ENCODE measurements around the gene ASAP2.

ASAP2 gene

GRCh38 chr2:9184361-9184760, 22.3 kb upstream of the ASAP2 start:
- H3K9me3 ChIP-seq (ENCODE audit: control insufficient read depth, low read length) = no peaks in the 10 kb centered on the region
- DNase-seq = no peak
- no peaks in the 10 kb centered on the region for H3K27me3 ChIP-seq (replicated peaks; ENCODE audit: control insufficient read depth, insufficient read depth, low read length, poor library complexity, severe bottlenecking)
- no peaks in the 10 kb centered on the region for H3K36me3 ChIP-seq (ENCODE audit: control insufficient read depth, insufficient read depth, low read length)
- no peaks in the 10 kb centered on the region for H3K4me1 ChIP-seq (ENCODE audit: control insufficient read depth, insufficient read depth, low read length, poor library complexity, severe bottlenecking)
- H3K4me3 ChIP-seq (ENCODE audit: insufficient read depth, low read depth, low read length, poor library complexity, severe bottlenecking) = no peak overlapping the region
- no peak overlapping the region for H3K27ac ChIP-seq (ENCODE audit: insufficient read depth, low read length, poor library complexity, severe bottlenecking)

GRCh38 chr2:9187620-9188214, 18.9 kb upstream of the ASAP2 start:
- no peaks in the 10 kb centered on the region for H3K36me3 ChIP-seq (ENCODE audit: control insufficient read depth, insufficient read depth, low read length)
- no peaks in the 10 kb centered on the region for H3K9me3 ChIP-seq (ENCODE audit: control insufficient read depth, low read length)
- no peaks in the 10 kb centered on the region for H3K27me3 ChIP-seq (replicated peaks; ENCODE audit: control insufficient read depth, insufficient read depth, low read length, poor library complexity, severe bottlenecking)
- H3K27ac ChIP-seq (ENCODE audit: insufficient read depth, low read length, poor library complexity, severe bottlenecking) = no peak overlapping the region
- H3K4me1 ChIP-seq (ENCODE audit: control insufficient read depth, insufficient read depth, low read length, poor library complexity, severe bottlenecking) = no peaks in the 10 kb centered on the region
- no peak for DNase-seq
- H3K4me3 ChIP-seq (ENCODE audit: insufficient read depth, low read depth, low read length, poor library complexity, severe bottlenecking) = no peak overlapping the region

GRCh38 chr2:9188823-9189222, 17.8 kb upstream of the ASAP2 start:
- H3K4me1 ChIP-seq (ENCODE audit: control insufficient read depth, insufficient read depth, low read length, poor library complexity, severe bottlenecking) = no peaks in the 10 kb centered on the region
- H3K27ac ChIP-seq (ENCODE audit: insufficient read depth, low read length, poor library complexity, severe bottlenecking) = no peak overlapping the region
- H3K9me3 ChIP-seq (ENCODE audit: control insufficient read depth, low read length) = no peaks in the 10 kb centered on the region
- no peak for DNase-seq
- H3K36me3 ChIP-seq (ENCODE audit: control insufficient read depth, insufficient read depth, low read length) = no peaks in the 10 kb centered on the region
- H3K4me3 ChIP-seq (ENCODE audit: insufficient read depth, low read depth, low read length, poor library complexity, severe bottlenecking) = no peak overlapping the region
- H3K27me3 ChIP-seq (replicated peaks; ENCODE audit: control insufficient read depth, insufficient read depth, low read length, poor library complexity, severe bottlenecking) = no peaks in the 10 kb centered on the region

DNA sequence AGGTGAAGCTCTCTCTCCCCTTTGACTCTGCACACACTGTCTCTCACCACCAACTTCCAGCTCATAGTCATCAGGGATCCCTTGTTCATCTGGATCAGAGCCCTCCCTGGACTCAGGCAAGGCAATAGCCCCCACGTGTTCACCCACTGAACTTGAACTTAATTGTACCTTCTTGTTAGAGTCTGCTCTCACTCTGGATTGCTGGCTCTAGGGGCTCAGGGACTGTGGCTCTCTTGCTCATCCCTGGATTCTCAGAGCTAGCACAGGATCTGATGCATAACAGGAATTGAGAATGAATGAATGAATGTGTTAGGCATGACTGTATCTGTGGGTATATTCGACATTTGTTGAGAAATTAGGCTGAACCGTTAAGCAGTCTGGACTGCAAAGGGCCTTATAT, 16.7 kb upstream of the ASAP2 start:
- H3K4me1 ChIP-seq (ENCODE audit: control insufficient read depth, insufficient read depth, low read length, poor library complexity, severe bottlenecking) = no peaks in the 10 kb centered on the region
- no peaks in the 10 kb centered on the region for H3K27me3 ChIP-seq (replicated peaks; ENCODE audit: control insufficient read depth, insufficient read depth, low read length, poor library complexity, severe bottlenecking)
- H3K9me3 ChIP-seq (ENCODE audit: control insufficient read depth, low read length) = no peaks in the 10 kb centered on the region
- H3K4me3 ChIP-seq (ENCODE audit: insufficient read depth, low read depth, low read length, poor library complexity, severe bottlenecking) = no peak overlapping the region
- no peak for DNase-seq
- no peak overlapping the region for H3K27ac ChIP-seq (ENCODE audit: insufficient read depth, low read length, poor library complexity, severe bottlenecking)
- H3K36me3 ChIP-seq (ENCODE audit: control insufficient read depth, insufficient read depth, low read length) = no peaks in the 10 kb centered on the region

GRCh38 chr2:9191041-9191481, 15.6 kb upstream of the ASAP2 start:
- no peak overlapping the region for H3K27ac ChIP-seq (ENCODE audit: insufficient read depth, low read length, poor library complexity, severe bottlenecking)
- no peaks in the 10 kb centered on the region for H3K27me3 ChIP-seq (replicated peaks; ENCODE audit: control insufficient read depth, insufficient read depth, low read length, poor library complexity, severe bottlenecking)
- no peak for DNase-seq
- H3K4me3 ChIP-seq (ENCODE audit: insufficient read depth, low read depth, low read length, poor library complexity, severe bottlenecking) = no peak overlapping the region
- no peaks in the 10 kb centered on the region for H3K9me3 ChIP-seq (ENCODE audit: control insufficient read depth, low read length)
- H3K36me3 ChIP-seq (ENCODE audit: control insufficient read depth, insufficient read depth, low read length) = no peaks in the 10 kb centered on the region
- no peaks in the 10 kb centered on the region for H3K4me1 ChIP-seq (ENCODE audit: control insufficient read depth, insufficient read depth, low read length, poor library complexity, severe bottlenecking)

DNA sequence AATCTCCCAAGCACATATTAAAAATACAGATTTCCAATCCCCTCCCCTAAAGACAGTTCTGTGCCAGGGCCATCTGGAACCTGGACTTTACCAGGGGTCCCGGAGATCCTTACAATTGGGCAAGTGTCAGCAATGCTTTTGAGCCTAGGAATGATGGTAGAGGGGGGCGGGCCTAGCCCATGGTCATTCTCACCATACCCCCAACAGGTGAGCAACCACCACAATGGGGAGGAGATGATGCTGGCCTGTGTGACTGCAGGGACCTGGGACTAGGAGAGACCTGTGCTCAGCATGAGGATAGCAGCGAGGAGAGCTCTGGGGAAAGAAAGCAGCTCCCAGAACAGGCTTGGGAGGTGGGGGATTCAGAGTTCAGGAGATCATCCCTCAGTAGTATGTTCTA, 13.9 kb upstream of the ASAP2 start:
- Histone ChIP-seq H3K4me3 (ENCODE audit: insufficient read depth, low read depth, low read length, poor library complexity, severe bottlenecking) (no peak overlapping the region), H3K9me3 (ENCODE audit: control insufficient read depth, low read length) (no peaks in the 10 kb centered on the region), H3K27ac (ENCODE audit: insufficient read depth, low read length, poor library complexity, severe bottlenecking) (no peak overlapping the region), H3K36me3 (ENCODE audit: control insufficient read depth, insufficient read depth, low read length) (no peaks in the 10 kb centered on the region), H3K4me1 (ENCODE audit: control insufficient read depth, insufficient read depth, low read length, poor library complexity, severe bottlenecking) (no peaks in the 10 kb centered on the region), H3K27me3 (replicated peaks; ENCODE audit: control insufficient read depth, insufficient read depth, low read length, poor library complexity, severe bottlenecking) (no peaks in the 10 kb centered on the region)
- DNase-seq = no peak

DNA sequence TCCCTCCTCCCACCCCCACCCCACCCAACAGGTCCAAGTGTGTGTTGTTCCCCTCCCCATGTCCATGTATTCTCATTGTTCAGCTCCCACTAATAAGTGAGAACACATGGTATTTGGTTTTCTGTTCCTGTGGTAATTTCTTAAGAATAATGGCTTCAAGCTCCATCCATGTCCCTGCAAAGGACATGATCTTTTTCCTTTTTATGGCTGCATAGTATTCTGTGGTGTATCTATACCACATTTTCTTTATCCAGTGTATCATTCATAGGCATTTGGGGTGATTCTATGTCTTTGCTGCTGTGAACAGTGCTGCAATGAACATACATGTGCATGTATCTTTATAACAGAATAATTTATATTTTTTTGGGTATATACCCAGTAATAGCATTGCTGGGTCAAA, 12.3 kb upstream of the ASAP2 start:
- DNase-seq = no peak
- H3K27me3 ChIP-seq (replicated peaks; ENCODE audit: control insufficient read depth, insufficient read depth, low read length, poor library complexity, severe bottlenecking) = no peaks in the 10 kb centered on the region
- H3K36me3 ChIP-seq (ENCODE audit: control insufficient read depth, insufficient read depth, low read length) = no peaks in the 10 kb centered on the region
- no peak overlapping the region for H3K4me3 ChIP-seq (ENCODE audit: insufficient read depth, low read depth, low read length, poor library complexity, severe bottlenecking)
- H3K9me3 ChIP-seq (ENCODE audit: control insufficient read depth, low read length) = no peaks in the 10 kb centered on the region
- no peaks in the 10 kb centered on the region for H3K4me1 ChIP-seq (ENCODE audit: control insufficient read depth, insufficient read depth, low read length, poor library complexity, severe bottlenecking)
- no peak overlapping the region for H3K27ac ChIP-seq (ENCODE audit: insufficient read depth, low read length, poor library complexity, severe bottlenecking)

DNA sequence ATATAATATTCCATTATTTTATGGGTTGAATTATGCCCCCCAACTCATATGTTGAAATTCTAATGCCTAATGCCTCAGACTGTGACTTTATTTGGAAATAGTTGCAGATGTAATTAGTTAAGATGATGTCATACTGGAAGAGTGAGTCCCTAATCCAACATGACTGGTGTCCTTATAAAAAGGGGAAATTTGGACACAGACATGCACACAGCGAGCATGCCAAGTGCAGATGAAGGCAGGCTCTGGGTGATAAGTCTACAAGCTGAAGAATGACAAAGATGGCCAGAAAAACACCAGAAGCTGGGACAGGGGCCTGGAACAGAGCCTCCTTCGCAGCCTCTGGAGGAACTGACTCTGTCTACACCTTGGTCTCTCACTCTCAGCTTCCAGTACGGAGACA, 10.0 kb upstream of the ASAP2 start:
- no peak for DNase-seq
- Histone ChIP-seq H3K9me3 (ENCODE audit: control insufficient read depth, low read length) (no peaks in the 10 kb centered on the region), H3K27me3 (replicated peaks; ENCODE audit: control insufficient read depth, insufficient read depth, low read length, poor library complexity, severe bottlenecking) (no peaks in the 10 kb centered on the region), H3K4me1 (ENCODE audit: control insufficient read depth, insufficient read depth, low read length, poor library complexity, severe bottlenecking) (no peaks in the 10 kb centered on the region), H3K27ac (ENCODE audit: insufficient read depth, low read length, poor library complexity, severe bottlenecking) (no peak overlapping the region), H3K36me3 (ENCODE audit: control insufficient read depth, insufficient read depth, low read length) (no peaks in the 10 kb centered on the region), H3K4me3 (ENCODE audit: insufficient read depth, low read depth, low read length, poor library complexity, severe bottlenecking) (no peak overlapping the region)

DNA sequence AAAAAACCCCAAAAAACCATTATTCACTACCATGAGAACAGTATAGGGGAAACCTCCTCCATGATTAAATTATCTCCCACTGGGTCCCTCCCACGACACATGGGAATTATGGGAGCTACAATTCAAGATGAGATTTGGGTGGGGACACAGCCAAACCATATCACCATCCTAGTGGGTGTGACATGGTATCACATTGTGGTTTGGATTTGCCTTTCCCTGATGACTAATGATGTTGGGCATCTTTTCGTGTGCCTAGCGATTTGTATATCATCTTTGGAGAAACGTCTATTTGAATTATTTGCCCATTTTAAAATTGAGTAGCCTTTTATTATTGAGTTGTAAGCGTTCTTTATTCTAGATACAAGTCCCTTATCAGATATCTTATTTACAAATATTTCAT, 8.7 kb upstream of the ASAP2 start:
- no peak for DNase-seq
- Histone ChIP-seq H3K27me3 (replicated peaks; ENCODE audit: control insufficient read depth, insufficient read depth, low read length, poor library complexity, severe bottlenecking) (no peaks in the 10 kb centered on the region), H3K27ac (ENCODE audit: insufficient read depth, low read length, poor library complexity, severe bottlenecking) (no peak overlapping the region), H3K9me3 (ENCODE audit: control insufficient read depth, low read length) (no peaks in the 10 kb centered on the region), H3K4me3 (ENCODE audit: insufficient read depth, low read depth, low read length, poor library complexity, severe bottlenecking) (no peak overlapping the region), H3K36me3 (ENCODE audit: control insufficient read depth, insufficient read depth, low read length) (no peaks in the 10 kb centered on the region), H3K4me1 (ENCODE audit: control insufficient read depth, insufficient read depth, low read length, poor library complexity, severe bottlenecking) (no peaks in the 10 kb centered on the region)

DNA sequence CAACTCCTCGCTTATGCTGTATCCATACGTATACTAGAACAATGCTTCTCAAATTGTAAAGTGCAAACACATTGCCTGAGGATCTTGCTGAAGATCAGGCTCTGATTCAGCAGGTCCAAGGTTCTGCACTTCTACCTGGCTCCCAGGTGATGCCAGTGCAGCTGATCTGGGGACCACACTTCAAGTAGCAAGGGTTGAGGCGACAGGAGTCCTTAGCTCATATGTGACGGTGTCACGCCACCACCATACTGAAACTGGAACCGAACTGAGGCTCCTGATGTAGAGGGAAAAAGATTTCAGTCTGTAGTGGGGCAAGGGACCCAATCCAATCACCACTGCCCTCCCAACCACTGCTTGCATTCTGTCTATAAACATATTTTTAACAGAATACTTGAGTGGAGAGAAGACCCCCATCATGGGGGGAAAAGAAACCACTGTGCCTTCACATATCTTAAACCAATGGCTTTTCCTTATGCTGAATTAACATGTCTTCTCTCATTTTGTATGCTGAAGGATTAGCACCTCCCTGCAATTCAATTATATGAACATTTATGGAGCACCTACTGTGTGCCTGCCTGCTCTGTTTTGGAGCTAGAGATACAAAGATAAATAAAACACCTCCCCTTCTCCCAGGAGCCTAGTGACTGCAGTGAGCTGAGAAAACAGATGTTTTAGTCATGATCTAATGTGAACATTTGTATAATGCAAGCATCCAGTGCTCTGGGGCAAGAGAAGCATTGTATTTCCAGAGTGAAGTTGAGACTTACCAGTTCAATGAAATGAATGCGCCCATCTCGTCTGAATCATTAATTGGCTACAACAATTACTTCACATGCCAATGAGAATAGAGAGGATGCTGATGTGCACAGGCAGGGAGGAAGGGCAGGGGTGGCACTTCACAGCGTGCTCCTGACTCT, 6.6 kb upstream of the ASAP2 start:
- H3K4me1 ChIP-seq (ENCODE audit: control insufficient read depth, insufficient read depth, low read length, poor library complexity, severe bottlenecking) = no peaks in the 10 kb centered on the region
- H3K9me3 ChIP-seq (ENCODE audit: control insufficient read depth, low read length) = no peaks in the 10 kb centered on the region
- no peak for DNase-seq
- no peak overlapping the region for H3K27ac ChIP-seq (ENCODE audit: insufficient read depth, low read length, poor library complexity, severe bottlenecking)
- H3K4me3 ChIP-seq (ENCODE audit: insufficient read depth, low read depth, low read length, poor library complexity, severe bottlenecking) = no peak overlapping the region
- no peaks in the 10 kb centered on the region for H3K27me3 ChIP-seq (replicated peaks; ENCODE audit: control insufficient read depth, insufficient read depth, low read length, poor library complexity, severe bottlenecking)
- no peaks in the 10 kb centered on the region for H3K36me3 ChIP-seq (ENCODE audit: control insufficient read depth, insufficient read depth, low read length)

All from effector memory CD4-positive, alpha-beta T cell (primary cell).